Thyroid gland (tissue), 4 donors: Measurements from ENCODE around the gene PDXDC1. TPM values are rescaled to one million over a fixed set of nuclear protein-coding genes. Genes with fewer than 3 reads are reported as not detected.

Source experiments
- DNase-seq, 2 donors: peaks; one replicate each; pipeline ENCODE4 v3.0.0-alpha.2; 2019
- H3K27ac ChIP-seq, 3 donors: fragments of 200-600 bp; sonication (generic); 1 replicate in 2 of 3; 2 replicates in 1 of 3; pipeline ENCODE4 v1.5.1; 2016 to 2019; ENCODE audit warnings: mild to moderate bottlenecking in 1 of 3, moderate library complexity in 1 of 3
- H3K27me3 ChIP-seq: fragments of 200-600 bp; sonication (generic); one replicate; pipeline ENCODE4 v1.5.1; 2019
- H3K36me3 ChIP-seq, 2 donors: fragments of 200-600 bp; sonication (generic); one replicate each; pipeline ENCODE4 v1.5.1; 2016 to 2019
- H3K4me1 ChIP-seq, 2 donors: fragments of 200-600 bp; sonication (generic); one replicate each; pipeline ENCODE4 v1.5.1; 2017 to 2019
- H3K4me3 ChIP-seq, 3 donors: fragments of 200-600 bp; sonication (generic); replicated peaks in 1 of 3; 1 replicate in 2 of 3; 2 replicates in 1 of 3; pipeline ENCODE4 v1.5.1; 2016; ENCODE audit warnings: mild to moderate bottlenecking in 1 of 3
- H3K9me3 ChIP-seq: fragments of 200-600 bp; sonication (generic); one replicate; pipeline ENCODE4 v1.5.1; 2017
- CTCF ChIP-seq, 6 experiments: fragments of 200-600 bp in 3 of 6; fragments of 450-650 bp in 3 of 6; sonication (generic) in 3 of 6; IDR thresholded peaks; one replicate each; pipeline ENCODE4 v1.5.1; 2016 to 2019; ENCODE audit warnings: antibody characterized with exemption in 6 of 6, mild to moderate bottlenecking in 2 of 6, inconsistent platforms in 1 of 6, moderate library complexity in 1 of 6
- POLR2A ChIP-seq, 2 donors: fragments of 450-650 bp; IDR thresholded peaks; one replicate each; pipeline ENCODE4 v1.6.1; 2017; ENCODE audit warnings: antibody characterized with exemption in 2 of 2, mild to moderate bottlenecking in 2 of 2, moderate library complexity in 1 of 2
- WGBS, 2 donors: methylation state at CpG; one replicate each; pipeline ENCODE4 v1.1.5; 2017; 5-methylcytosine and 5-hydroxymethylcytosine counted together
- intact Hi-C: fragments of 100-400 bp; cut with DNase I; formaldehyde crosslinking; loops from one replicate; pipeline ENCODE4 v1.15.1; 2023
- total RNA-seq, 4 donors: library from RNA; depleted of rRNA; stranded (reverse); fragments of >200 nt; gene quantifications; one replicate each; pipeline ENCODE4 v1.2.3, GENCODE V29; 2016

PDXDC1 gene
- total RNA-seq, 4 donors from 2014 or later: 80.5 to 172 (median 117) TPM

GRCh38 chr16:15031179-15031578, 56.4 kb downstream of the PDXDC1 start:
- WGBS, 2 donors: 84 to 97% methylated on average over 2 of the region's 2 CpGs
- intact Hi-C loops: no loop called here
- Histone ChIP-seq H3K27ac (no peak overlapping the region), H3K27me3 (no peaks in the 10 kb centered on the region), H3K4me1 (no peaks in the 10 kb centered on the region), H3K4me3 (no peak overlapping the region), H3K36me3 (peaks cover 52 to 54% of the 10 kb centered on the region in 2 donors), H3K9me3 (no peaks in the 10 kb centered on the region)
- no peak for DNase-seq
- TF ChIP-seq POLR2A (IDR thresholded peaks at IDR 0.05) (no peak), CTCF (IDR thresholded peaks at IDR 0.05) (no peak)

GRCh38 chr16:15031586-15031985, 56.8 kb downstream of the PDXDC1 start:
- Histone ChIP-seq H3K36me3 (peaks cover 56 to 58% of the 10 kb centered on the region in 2 donors), H3K4me1 (no peaks in the 10 kb centered on the region), H3K4me3 (no peak overlapping the region), H3K27ac (no peak overlapping the region), H3K27me3 (no peaks in the 10 kb centered on the region), H3K9me3 (no peaks in the 10 kb centered on the region)
- DNase-seq: no peak
- TF ChIP-seq CTCF (IDR thresholded peaks at IDR 0.05) (no peak), POLR2A (IDR thresholded peaks at IDR 0.05) (no peak)
- 88 to 97% methylated on average over 8 of the region's 8 CpGs for WGBS, 2 donors
- intact Hi-C loops: no loop called here

- 85 to 93% methylated on average over 12 to 13 of the region's 13 CpGs for WGBS, 2 donors
- peaks cover 67 to 68% of the 10 kb centered on the region in 2 donors for H3K36me3 ChIP-seq
- no peak overlapping the region for H3K4me3 ChIP-seq
- intact Hi-C loops: no loop called here
- no peaks in the 10 kb centered on the region for H3K4me1 ChIP-seq
- no peak for DNase-seq
- no peaks in the 10 kb centered on the region for H3K27me3 ChIP-seq
- no peaks in the 10 kb centered on the region for H3K9me3 ChIP-seq
- TF ChIP-seq POLR2A (IDR thresholded peaks at IDR 0.05): no peak
- H3K27ac ChIP-seq: no peak overlapping the region
Observed at GRCh38 chr16:15032547-15033308, 57.9 kb downstream of the PDXDC1 start.

- H3K9me3 ChIP-seq: no peaks in the 10 kb centered on the region
- TF ChIP-seq POLR2A (IDR thresholded peaks at IDR 0.05) (no peak), CTCF (IDR thresholded peaks at IDR 0.05) (no peak)
- no peaks in the 10 kb centered on the region for H3K27me3 ChIP-seq
- 44 to 78% methylated on average over 2 to 14 of the region's 14 CpGs for WGBS, 2 donors
- intact Hi-C loops: no loop called here
- no peak overlapping the region for H3K4me3 ChIP-seq
- peaks cover 72 to 74% of the 10 kb centered on the region in 2 donors for H3K36me3 ChIP-seq
- peak; percentile 48 to 59 for DNase-seq
- H3K27ac ChIP-seq: no peak overlapping the region
- no peaks in the 10 kb centered on the region for H3K4me1 ChIP-seq
Observed at GRCh38 chr16:15033309-15033707, 58.5 kb downstream of the PDXDC1 start.

- peaks cover 75 to 80% of the 10 kb centered on the region in 2 donors for H3K36me3 ChIP-seq
- H3K27ac ChIP-seq: no peak overlapping the region
- 80 to 81% methylated on average over 20 to 23 of the region's 23 CpGs for WGBS, 2 donors
- intact Hi-C loops: no loop called here
- no peak overlapping the region for H3K4me3 ChIP-seq
- TF ChIP-seq CTCF (IDR thresholded peaks at IDR 0.05) (no peak), POLR2A (IDR thresholded peaks at IDR 0.05) (no peak)
- no peaks in the 10 kb centered on the region for H3K27me3 ChIP-seq
- no peak for DNase-seq
- H3K9me3 ChIP-seq: no peaks in the 10 kb centered on the region
- no peaks in the 10 kb centered on the region for H3K4me1 ChIP-seq
Observed at GRCh38 chr16:15034266-15035162, 59.7 kb downstream of the PDXDC1 start.
